A549 (cell line): ENCODE data around the gene PAQR5. TPM values are rescaled to one million over a fixed set of nuclear protein-coding genes. Genes with fewer than 3 reads are reported as not detected.
A peak's percentile ranks its signal among the peaks of the same experiment; 100 is the strongest.

Experiments used
- ATAC-seq, 2 experiments: fragments of 200-7000 bp in 1 of 2; fragments of >200 bp in 1 of 2; cut with Nextera tagmentation in 1 of 2; cut with Tn5 transposase in 1 of 2; 3 replicates each; pipeline versions ENCODE4 v1.8.0 to v1.9.1; 2018 to 2020; ENCODE audit warnings: mild to moderate bottlenecking in 1 of 2, moderate library complexity in 1 of 2
- CTCF ChIA-PET: fragments of 300-600 bp; sonication (Branson Sonifier 250); formaldehyde crosslinking; extraction: SDS; loops from one replicate; lab custom pipeline; 2021; ENCODE audit warnings: antibody characterized with exemption, inconsistent platforms; lab: Yijun Ruan, JAX
- POLR2A ChIA-PET: fragments of 350-600 bp; formaldehyde crosslinking; extraction: SDS; loops from one replicate; lab custom pipeline; 2021; ENCODE audit warnings: antibody characterized with exemption, inconsistent platforms; lab: Yijun Ruan, JAX
- DNase-seq, 2 experiments: peaks; one replicate each; pipeline versions ENCODE4 v3.0.0 to v3.0.0-alpha.2; 2011 to 2016; ENCODE audit warnings: low read depth in 1 of 2, low spot score in 1 of 2
- FAIRE-seq: peaks from 2 replicates; lab custom pipeline; 2011; peaks lifted over from hg19 to GRCh38; lab: Jason Lieb, UNC
- H3K27ac ChIP-seq, 2 experiments: fragments of >200 bp; sonication (Bioruptor Twin); formaldehyde crosslinking; 3 replicates each; pipeline ENCODE4 v1.5.1; 2016 to 2017
- H3K4me1 ChIP-seq: fragments of >200 bp; sonication (Bioruptor Twin); formaldehyde crosslinking; 3 replicates; pipeline ENCODE4 v1.6.1; 2016
- H3K4me2 ChIP-seq: fragments of >200 bp; sonication (Bioruptor Twin); formaldehyde crosslinking; 3 replicates; pipeline ENCODE4 v1.6.1; 2016
- H3K4me3 ChIP-seq: fragments of >200 bp; sonication (Bioruptor Twin); formaldehyde crosslinking; 3 replicates; pipeline ENCODE4 v1.5.1; 2016
- H3K9me3 ChIP-seq: fragments of >200 bp; sonication (Bioruptor Twin); formaldehyde crosslinking; 3 replicates; pipeline ENCODE4 v1.6.1; 2016
- CBX2 ChIP-seq: fragments of 200-600 bp; sonication (generic); IDR thresholded peaks from 2 replicates; pipeline ENCODE4 v1.6.1; 2016; ENCODE audit warnings: low read depth, mild to moderate bottlenecking, borderline replicate concordance
- CEBPB ChIP-seq, 2 experiments: fragments of >200 bp in 1 of 2; sonication (Bioruptor Twin) in 1 of 2; formaldehyde crosslinking in 1 of 2; IDR thresholded peaks; 2 replicates each; pipeline ENCODE4 v1.6.1; 2012 to 2016
- CHD4 ChIP-seq: fragments of 200-600 bp; sonication (generic); IDR thresholded peaks from 2 replicates; pipeline ENCODE4 v1.6.1; 2016; ENCODE audit warnings: antibody characterized with exemption, mild to moderate bottlenecking, borderline replicate concordance
- CTCF ChIP-seq: fragments of >200 bp; sonication (Bioruptor Twin); formaldehyde crosslinking; IDR thresholded peaks from 3 replicates; pipeline ENCODE4 v1.5.1; 2016
- EHMT2 ChIP-seq: fragments of 200-600 bp; sonication (generic); IDR thresholded peaks from 2 replicates; pipeline ENCODE4 v1.6.1; 2016; ENCODE audit warnings: antibody characterized with exemption, low read depth, mild to moderate bottlenecking, moderate library complexity
- ELK1 ChIP-seq: fragments of 150-350 bp; IDR thresholded peaks from 2 replicates; pipeline ENCODE4 v1.6.1; 2014; ENCODE audit warnings: low read depth, mild to moderate bottlenecking, low read length
- ESRRA ChIP-seq: fragments of 150-350 bp; IDR thresholded peaks from 2 replicates; pipeline ENCODE4 v1.6.1; 2014; ENCODE audit warnings: mild to moderate bottlenecking, low read length, borderline replicate concordance
- FOXS1 ChIP-seq: fragments of 250-450 bp; sonication (Bioruptor Pico); IDR thresholded peaks from 2 replicates; pipeline ENCODE4 v1.5.0; 2020; ENCODE audit warnings: mild to moderate bottlenecking, moderate library complexity
- GATA3 ChIP-seq: IDR thresholded peaks from 2 replicates; pipeline ENCODE4 v1.6.1; 2012; ENCODE audit warnings: borderline replicate concordance
- HEYL ChIP-seq: fragments of 250-450 bp; sonication (Bioruptor Pico); IDR thresholded peaks from 2 replicates; pipeline ENCODE4 v1.8.0; 2021; ENCODE audit warnings: mild to moderate bottlenecking, moderate library complexity
- JUN ChIP-seq, 2 experiments: fragments of >200 bp; sonication (Bioruptor Twin); formaldehyde crosslinking; IDR thresholded peaks; 2 replicates in 1 of 2; 3 replicates in 1 of 2; pipeline ENCODE4 v1.6.1; 2016 to 2017
- KDM1A ChIP-seq: fragments of 200-600 bp; sonication (generic); IDR thresholded peaks from 2 replicates; pipeline ENCODE4 v1.6.1; 2016; ENCODE audit warnings: low read depth, mild to moderate bottlenecking
- MAFK ChIP-seq: fragments of 450-650 bp; IDR thresholded peaks from 2 replicates; pipeline ENCODE4 v1.6.1; 2014; ENCODE audit not compliant: partially characterized antibody
- PHF8 ChIP-seq: fragments of 200-600 bp; sonication (generic); IDR thresholded peaks from 2 replicates; pipeline ENCODE4 v1.6.1; 2016; ENCODE audit warnings: low read depth, mild to moderate bottlenecking, antibody characterized with exemption, moderate library complexity, borderline replicate concordance
- POLR2AphosphoS2 ChIP-seq: conservative IDR thresholded peaks from 2 replicates; pipeline ENCODE4 v1.6.1; 2012; ENCODE audit warnings: low read length, improper control_type of control experiment, inconsistent platforms
- RNF2 ChIP-seq: fragments of 200-600 bp; sonication (generic); IDR thresholded peaks from 2 replicates; pipeline ENCODE4 v1.6.1; 2016; ENCODE audit warnings: low read depth, mild to moderate bottlenecking, antibody characterized with exemption, moderate library complexity, borderline replicate concordance
- TFCP2L1 ChIP-seq: fragments of 250-450 bp; sonication (Bioruptor Pico); IDR thresholded peaks from 2 replicates; pipeline ENCODE4 v1.5.0; 2021; ENCODE audit warnings: mild to moderate bottlenecking
- TP53 ChIP-seq: fragments of 250-450 bp; sonication (Bioruptor Pico); IDR thresholded peaks from 2 replicates; pipeline ENCODE4 v1.5.0; 2021; ENCODE audit warnings: mild to moderate bottlenecking, moderate library complexity
- ZFP36 ChIP-seq: fragments of 450-650 bp; IDR thresholded peaks from 2 replicates; pipeline ENCODE4 v1.6.1; 2014; ENCODE audit warnings: borderline replicate concordance; ENCODE audit not compliant: partially characterized antibody
- WGBS: methylation state at CpG from one replicate; pipeline ENCODE4 v1.1.6; 2017; ENCODE audit errors: missing lambda C conversion rate; 5-methylcytosine and 5-hydroxymethylcytosine counted together
- polyA plus RNA-seq, 4 experiments: library from polyadenylated mRNA; depleted of rRNA in 3 of 4; stranded (reverse); fragments of >200 nt; fragmentation: RNase III in 1 of 4; extraction: RNeasy Plus Mini Kit Qiagen cat#74134 plus additional on column Dnase treatment in 1 of 4; gene quantifications; 2 replicates in 3 of 4; 3 replicates in 1 of 4; pipeline ENCODE4 v1.2.3, GENCODE V29; 2011 to 2017

The PAQR5 gene
- polyA plus RNA-seq, 2 of the 4 experiments (the other 2 are of a cell fraction): 104 to 114 TPM

GRCh38 chr15:69402816-69403215 is 104.1 kb downstream of the PAQR5 start:
- Histone ChIP-seq H3K27ac (no peak overlapping the region), H3K4me1 (no peaks in the 10 kb centered on the region), H3K4me2 (no peak overlapping the region), H3K4me3 (no peak overlapping the region), H3K9me3 (no peaks in the 10 kb centered on the region)
- CTCF ChIA-PET: interaction anchor here (1.1 to 6.9 kb wide), 3 partner anchors 8 to 371 kb away, joined by 3 to 86 read pairs (median 19); no protein-coding TSS in a partner anchor
- no peak for ATAC-seq
- no peak for DNase-seq
- FAIRE-seq: no peak
- no peak for TF ChIP-seq TP53
- POLR2A ChIA-PET: no interaction called here
- 74% methylated on average over 2 of the region's 2 CpGs for WGBS

- TF ChIP-seq ELK1: no peak
- no peak for TF ChIP-seq CHD4
- no peak for TF ChIP-seq HEYL
- TF ChIP-seq ZFP36: no peak
- TF ChIP-seq JUN (IDR thresholded peaks at IDR 0.05): no peak
- TF ChIP-seq PHF8: no peak
- no peak for TF ChIP-seq CEBPB (IDR thresholded peaks at IDR 0.05)
- no peak for TF ChIP-seq KDM1A
- no peak for TF ChIP-seq CBX2
- no peak for TF ChIP-seq CTCF
- no peak for TF ChIP-seq GATA3
- no peak for TF ChIP-seq TFCP2L1 (CRISPR knock-in tag)
- TF ChIP-seq FOXS1 (CRISPR knock-in tag): no peak
- TF ChIP-seq, all 56 proteins: peak for 0
- Histone ChIP-seq H3K9me3 (no peaks in the 10 kb centered on the region), H3K27ac (no peak overlapping the region), H3K4me2 (no peak overlapping the region), H3K4me3 (no peak overlapping the region), H3K4me1 (no peaks in the 10 kb centered on the region)
- FAIRE-seq (no peak), ATAC-seq (no peak), DNase-seq (no peak)
- ChIA-PET POLR2A (no interaction called here), CTCF (interaction anchor here (0.8 to 6.9 kb wide), 5 partner anchors 9 to 344 kb away, joined by 3 to 86 read pairs (median 5); partner anchors contain the start of gene KIF23)
- 91% methylated on average over 4 of the region's 4 CpGs for WGBS
Observed at GRCh38 chr15:69403594-69403993, 104.9 kb downstream of the PAQR5 start.

- WGBS: 62% methylated on average over 3 of the region's 3 CpGs
- H3K27ac ChIP-seq: no peak overlapping the region
- ChIA-PET CTCF (interaction anchor here (0.8 to 6.9 kb wide), 5 partner anchors 9 to 387 kb away, joined by 3 to 86 read pairs (median 4); partner anchors contain the start of gene KIF23), POLR2A (no interaction called here)
- DNase-seq: no peak
- no peak overlapping the region for H3K4me2 ChIP-seq
- no peak overlapping the region for H3K4me3 ChIP-seq
- TF ChIP-seq ESRRA: no peak
- no peak for TF ChIP-seq POLR2AphosphoS2
- no peak for TF ChIP-seq GATA3
- TF ChIP-seq RNF2: no peak
- TF ChIP-seq EHMT2: no peak
- TF ChIP-seq ZFP36: no peak
- TF ChIP-seq MAFK: peak; percentile 64
- H3K9me3 ChIP-seq: no peaks in the 10 kb centered on the region
- peaks cover 5% of the 10 kb centered on the region; the same call in 2 of the 3 replicates for H3K4me1 ChIP-seq
- no peak for FAIRE-seq
- no peak for ATAC-seq
Observed at GRCh38 chr15:69405110-69405509, 106.4 kb downstream of the PAQR5 start.
